ENCODE results near the gene RGS12. TPM values are rescaled to one million over a fixed set of nuclear protein-coding genes. Genes with fewer than 3 reads are reported as not detected.

Gene RGS12
- total and polyA plus RNA-seq, 2 experiments from 2014 or later, result 19.6 to 22.5 TPM

DNA sequence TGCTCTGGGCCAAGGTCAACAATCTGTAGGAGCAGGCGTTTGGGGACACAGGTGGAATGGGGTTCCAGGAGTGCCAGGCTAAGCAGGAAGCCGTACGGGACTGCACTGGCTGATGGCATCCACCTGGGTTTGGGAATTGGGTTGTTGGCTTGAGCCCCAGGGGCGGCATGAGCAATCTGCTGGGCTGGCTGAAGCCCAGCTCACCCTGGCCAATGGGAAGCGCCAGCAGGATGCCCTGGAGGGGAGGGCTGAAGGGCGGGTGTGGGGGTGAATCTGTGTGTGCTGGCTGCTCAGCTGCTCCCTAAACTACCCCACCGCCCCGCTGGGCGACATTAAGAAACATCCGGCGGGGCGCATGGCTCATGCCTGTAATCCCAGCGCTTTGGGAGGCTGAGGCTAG lies 8.9 kb upstream of the RGS12 start:
- 87% methylated on average over 11 of the region's 13 CpGs for WGBS (ENCODE audit: low lambda C conversion rate, missing lambda C conversion rate)
- Histone ChIP-seq H3K9me3 (ENCODE audit: low read depth) (no peaks in the 10 kb centered on the region), H2AFZ (no peak overlapping the region), H3K4me2 (no peak overlapping the region), H3K36me3 (replicated peaks; ENCODE audit: insufficient read depth, low read depth) (no peaks in the 10 kb centered on the region), H3K4me1 (ENCODE audit: insufficient read depth) (no peaks in the 10 kb centered on the region), H4K20me1 (ENCODE audit: insufficient read depth, poor library complexity, severe bottlenecking) (no peaks in the 10 kb centered on the region), H3K27ac (no peak overlapping the region), H3K27me3 (no peaks in the 10 kb centered on the region), H3K79me2 (no peaks in the 10 kb centered on the region), H3K4me3 (no peak overlapping the region), H3K9me2 (replicated peaks; ENCODE audit: insufficient read depth) (no peaks in the 10 kb centered on the region)
- TF ChIP-seq EZH2 (IDR thresholded peaks at IDR 0.05; ENCODE audit: borderline replicate concordance), result no peak
- no peak for TF ChIP-seq EZH2phosphoT487 (IDR thresholded peaks at IDR 0.05; ENCODE audit: low read depth, severe bottlenecking, unreplicated experiment)
- TF ChIP-seq, protein P1, sequence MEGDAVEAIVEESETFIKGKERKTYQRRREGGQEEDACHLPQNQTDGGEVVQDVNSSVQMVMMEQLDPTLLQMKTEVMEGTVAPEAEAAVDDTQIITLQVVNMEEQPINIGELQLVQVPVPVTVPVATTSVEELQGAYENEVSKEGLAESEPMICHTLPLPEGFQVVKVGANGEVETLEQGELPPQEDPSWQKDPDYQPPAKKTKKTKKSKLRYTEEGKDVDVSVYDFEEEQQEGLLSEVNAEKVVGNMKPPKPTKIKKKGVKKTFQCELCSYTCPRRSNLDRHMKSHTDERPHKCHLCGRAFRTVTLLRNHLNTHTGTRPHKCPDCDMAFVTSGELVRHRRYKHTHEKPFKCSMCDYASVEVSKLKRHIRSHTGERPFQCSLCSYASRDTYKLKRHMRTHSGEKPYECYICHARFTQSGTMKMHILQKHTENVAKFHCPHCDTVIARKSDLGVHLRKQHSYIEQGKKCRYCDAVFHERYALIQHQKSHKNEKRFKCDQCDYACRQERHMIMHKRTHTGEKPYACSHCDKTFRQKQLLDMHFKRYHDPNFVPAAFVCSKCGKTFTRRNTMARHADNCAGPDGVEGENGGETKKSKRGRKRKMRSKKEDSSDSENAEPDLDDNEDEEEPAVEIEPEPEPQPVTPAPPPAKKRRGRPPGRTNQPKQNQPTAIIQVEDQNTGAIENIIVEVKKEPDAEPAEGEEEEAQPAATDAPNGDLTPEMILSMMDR (IDR thresholded peaks at IDR 0.05; ENCODE audit: poor library complexity), result no peak
- no peak for DNase-seq (ENCODE audit: low spot score)

GRCh38 chr4:3284734-3285557 lies 7.9 kb upstream of the RGS12 start:
- no peak overlapping the region for H3K4me3 ChIP-seq
- no peaks in the 10 kb centered on the region for H3K36me3 ChIP-seq (replicated peaks; ENCODE audit: insufficient read depth, low read depth)
- TF ChIP-seq EZH2phosphoT487 (IDR thresholded peaks at IDR 0.05; ENCODE audit: low read depth, severe bottlenecking, unreplicated experiment) (no peak), EZH2 (IDR thresholded peaks at IDR 0.05; ENCODE audit: borderline replicate concordance) (no peak)
- TF ChIP-seq, protein P1 (IDR thresholded peaks at IDR 0.05; ENCODE audit: poor library complexity), result no peak
- no peaks in the 10 kb centered on the region for H3K79me2 ChIP-seq
- no peaks in the 10 kb centered on the region for H3K27me3 ChIP-seq
- WGBS (ENCODE audit: low lambda C conversion rate, missing lambda C conversion rate), result 97% methylated on average over 24 of the region's 24 CpGs
- H3K9me3 ChIP-seq (ENCODE audit: low read depth), result no peaks in the 10 kb centered on the region
- no peak for DNase-seq (ENCODE audit: low spot score)
- no peak overlapping the region for H3K27ac ChIP-seq
- H4K20me1 ChIP-seq (ENCODE audit: insufficient read depth, poor library complexity, severe bottlenecking), result no peaks in the 10 kb centered on the region
- no peaks in the 10 kb centered on the region for H3K9me2 ChIP-seq (replicated peaks; ENCODE audit: insufficient read depth)
- no peak overlapping the region for H2AFZ ChIP-seq
- no peaks in the 10 kb centered on the region for H3K4me1 ChIP-seq (ENCODE audit: insufficient read depth)
- H3K4me2 ChIP-seq, result no peak overlapping the region

GRCh38 chr4:3285558-3286334 lies 7.1 kb upstream of the RGS12 start:
- Histone ChIP-seq H2AFZ (no peak overlapping the region), H4K20me1 (ENCODE audit: insufficient read depth, poor library complexity, severe bottlenecking) (no peaks in the 10 kb centered on the region), H3K36me3 (replicated peaks; ENCODE audit: insufficient read depth, low read depth) (no peaks in the 10 kb centered on the region), H3K9me2 (replicated peaks; ENCODE audit: insufficient read depth) (no peaks in the 10 kb centered on the region), H3K27me3 (no peaks in the 10 kb centered on the region), H3K4me1 (ENCODE audit: insufficient read depth) (no peaks in the 10 kb centered on the region), H3K4me3 (no peak overlapping the region), H3K79me2 (no peaks in the 10 kb centered on the region), H3K9me3 (ENCODE audit: low read depth) (no peaks in the 10 kb centered on the region), H3K4me2 (no peak overlapping the region), H3K27ac (no peak overlapping the region)
- 89% methylated on average over 26 of the region's 38 CpGs for WGBS (ENCODE audit: low lambda C conversion rate, missing lambda C conversion rate)
- no peak for DNase-seq (ENCODE audit: low spot score)
- TF ChIP-seq, protein P1 (IDR thresholded peaks at IDR 0.05; ENCODE audit: poor library complexity), result no peak
- TF ChIP-seq EZH2 (IDR thresholded peaks at IDR 0.05; ENCODE audit: borderline replicate concordance) (no peak), EZH2phosphoT487 (IDR thresholded peaks at IDR 0.05; ENCODE audit: low read depth, severe bottlenecking, unreplicated experiment) (no peak)

All from hepatocyte (in vitro differentiated cells).